ENCODE data around the gene PIK3CD.

The PIK3CD gene

DNA sequence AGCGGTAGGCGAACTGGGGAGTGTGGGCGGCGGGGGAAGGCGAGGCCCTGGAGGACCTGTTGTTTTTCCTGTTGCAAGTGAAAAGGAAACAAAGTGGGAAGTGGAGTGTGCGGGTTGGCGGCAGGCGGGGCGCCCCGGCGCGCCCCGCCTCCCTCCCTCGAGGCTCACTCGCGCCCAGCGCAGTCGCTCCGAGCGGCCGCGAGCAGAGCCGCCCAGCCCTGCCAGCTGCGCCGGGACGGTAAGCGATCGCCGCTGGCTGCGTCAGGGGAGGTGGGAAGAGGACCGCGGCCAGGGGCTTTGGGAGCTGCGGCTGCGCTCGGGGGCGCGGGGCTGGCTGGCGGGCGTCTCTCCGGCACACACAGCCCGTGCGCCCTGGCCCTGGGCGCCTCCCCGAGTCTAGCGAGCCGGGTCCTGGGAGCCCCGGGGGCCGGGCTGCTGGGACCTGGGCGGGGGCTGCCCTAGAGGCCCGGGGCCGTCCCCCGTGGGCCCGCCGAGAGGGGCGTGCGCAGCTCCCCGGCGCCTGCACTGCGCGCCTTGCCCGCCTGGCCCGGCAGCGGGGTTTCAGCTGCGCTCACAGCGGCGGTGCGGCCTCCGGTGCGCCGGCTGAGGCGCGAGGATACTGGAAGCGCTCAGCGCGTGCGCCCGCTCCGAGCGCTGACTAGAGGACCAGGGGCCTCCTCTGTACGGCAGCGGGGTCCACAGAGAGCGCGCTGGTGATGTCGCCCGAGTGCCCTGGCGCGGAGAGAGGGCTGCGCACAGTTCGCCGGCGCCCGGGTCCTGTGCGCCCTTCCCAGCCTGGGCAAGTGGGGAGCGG, at the start of gene PIK3CD:
Gene PIK3CD (plus strand): TSS at position 167 of the 814 bp plus-strand sequence. CDS start 58,725 bp downstream, outside the sequence.
- no peak for DNase-seq (ENCODE audit: low read depth in 2 of 2, low spot score in 1 of 2)

GRCh38 chr1:9601942-9602793, 49.4 kb upstream of the PIK3CD start:
- no peak for DNase-seq (ENCODE audit: low read depth in 2 of 2, low spot score in 1 of 2)

- DNase-seq (ENCODE audit: low read depth in 2 of 2, low spot score in 1 of 2): no peak
Observed at GRCh38 chr1:9602794-9603167, 48.8 kb upstream of the PIK3CD start.

- no peak for DNase-seq (ENCODE audit: low read depth in 2 of 2, low spot score in 1 of 2)
Observed at GRCh38 chr1:9603307-9603706, 48.2 kb upstream of the PIK3CD start.

DNA sequence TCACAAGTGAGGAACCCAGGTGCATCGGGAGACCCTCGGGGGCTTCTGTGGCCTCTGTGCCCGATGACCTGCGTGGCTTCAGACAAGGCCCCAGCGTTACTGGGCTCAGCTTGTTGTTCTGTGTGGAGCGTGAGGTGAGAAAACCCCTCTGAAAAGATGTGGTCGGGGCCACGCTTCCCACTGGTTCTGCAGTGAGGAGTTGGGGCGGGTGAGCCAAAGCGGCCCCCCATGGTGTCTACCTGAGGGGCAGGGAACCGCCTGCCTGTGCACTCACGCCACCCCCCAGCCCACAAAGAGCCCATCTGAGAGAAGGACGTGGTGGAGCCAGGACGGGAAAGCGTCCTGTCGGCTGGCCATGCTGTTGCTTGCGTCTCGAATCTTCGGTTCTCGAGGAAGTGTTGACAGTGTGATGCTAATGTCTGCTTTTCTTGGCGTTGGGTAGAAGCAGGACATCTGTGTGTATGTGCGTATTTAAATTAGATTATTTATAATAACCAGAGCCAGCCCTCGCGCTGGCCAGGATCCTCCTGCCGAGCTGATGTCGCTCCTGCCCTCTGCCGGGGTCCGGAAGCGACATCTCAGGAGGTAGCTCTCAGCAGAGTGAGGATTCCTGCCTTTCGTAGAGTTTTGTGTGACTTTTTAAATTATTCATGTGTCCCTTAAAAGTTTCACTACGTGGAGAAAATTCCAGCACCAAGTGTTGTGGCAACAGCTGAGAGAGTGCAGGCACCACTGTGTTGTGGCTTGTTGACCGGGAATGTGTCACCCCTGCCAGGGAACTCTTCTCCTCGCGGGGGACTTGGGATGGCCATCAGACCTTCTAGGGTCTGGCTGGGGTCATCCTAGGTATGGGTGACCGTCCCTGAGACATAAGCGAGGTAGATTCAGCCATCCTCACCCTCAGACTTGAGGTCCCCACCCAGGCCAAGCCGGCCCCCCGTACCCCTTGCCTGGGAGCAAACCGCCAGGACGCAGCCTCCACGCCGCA, 47.5 kb upstream of the PIK3CD start:
- no peak for DNase-seq (ENCODE audit: low read depth in 2 of 2, low spot score in 1 of 2)

GRCh38 chr1:9604836-9605235, 46.7 kb upstream of the PIK3CD start:
- no peak for DNase-seq (ENCODE audit: low read depth in 2 of 2, low spot score in 1 of 2)

DNA sequence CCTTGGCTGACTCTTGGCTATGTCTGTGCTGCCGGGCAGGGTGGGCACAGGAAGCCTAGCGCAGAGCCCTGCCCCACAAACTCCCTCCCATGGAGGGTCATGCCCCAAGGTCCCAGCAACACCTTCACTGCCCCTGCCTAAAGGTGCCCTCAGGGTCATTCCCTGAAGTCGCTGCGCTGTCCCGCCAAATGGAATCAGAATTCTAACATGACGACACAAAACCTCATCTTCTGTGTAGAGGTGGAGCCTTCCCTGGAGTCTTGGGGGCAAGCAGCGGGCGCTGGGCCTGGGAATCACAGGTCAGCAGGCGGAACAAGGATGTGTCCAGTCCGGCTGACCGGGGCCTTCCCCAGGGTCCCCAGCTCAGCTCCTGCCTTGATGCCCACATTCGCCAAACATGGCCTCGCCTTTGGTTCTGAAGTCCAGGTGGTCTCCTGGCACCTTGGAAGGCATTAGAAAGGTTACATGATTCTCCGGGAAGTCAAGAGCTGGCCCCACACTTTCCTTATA, 45.5 kb upstream of the PIK3CD start:
- no peak for DNase-seq (ENCODE audit: low read depth in 2 of 2, low spot score in 1 of 2)

GRCh38 chr1:9606458-9606857, 45.1 kb upstream of the PIK3CD start:
- DNase-seq (ENCODE audit: low read depth in 2 of 2, low spot score in 1 of 2): no peak

DNA sequence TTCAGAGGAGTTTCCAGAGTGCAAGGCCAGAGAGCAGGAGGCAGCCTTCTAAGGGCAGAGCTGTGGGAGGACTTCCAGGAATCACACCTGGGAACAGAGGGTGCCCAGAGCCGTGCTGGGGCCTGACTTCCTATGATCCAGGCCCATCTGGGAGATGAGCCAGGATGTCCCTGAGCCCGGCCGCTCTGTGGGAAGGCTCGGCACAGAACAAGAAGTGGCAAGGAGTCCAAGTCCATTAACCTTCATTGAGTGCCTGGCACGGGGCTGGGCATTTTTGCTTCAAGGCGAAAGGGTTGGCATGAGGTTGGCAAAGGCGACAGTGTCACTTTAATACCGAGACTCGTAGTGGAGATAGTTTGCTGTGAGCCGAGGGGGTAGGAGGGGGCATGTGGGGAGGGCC, 44.6 kb upstream of the PIK3CD start:
- DNase-seq (ENCODE audit: low read depth in 2 of 2, low spot score in 1 of 2): no peak

DNA sequence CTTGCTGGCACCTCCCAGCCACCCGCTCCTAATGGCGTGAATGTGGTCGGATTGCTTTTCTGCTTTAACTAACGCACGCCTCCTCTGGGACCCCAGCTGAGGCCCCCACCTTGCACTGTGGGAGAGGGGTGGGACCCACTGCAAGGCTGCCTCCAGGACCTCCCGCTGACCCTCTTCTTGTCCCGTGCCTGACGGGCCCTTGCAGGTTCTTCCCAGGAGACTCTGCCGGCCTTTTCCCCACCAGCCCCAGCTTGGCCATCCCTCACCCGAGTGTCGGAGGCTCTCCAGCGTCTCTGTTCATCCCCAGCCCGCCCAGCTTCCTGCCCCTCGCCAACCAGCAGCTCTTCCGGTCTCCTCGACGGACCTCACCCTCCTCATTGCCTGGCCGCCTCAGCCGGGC, 44.2 kb upstream of the PIK3CD start:
- no peak for DNase-seq (ENCODE audit: low read depth in 2 of 2, low spot score in 1 of 2)

GRCh38 chr1:9609998-9610397, 41.5 kb upstream of the PIK3CD start:
- DNase-seq (ENCODE audit: low read depth in 2 of 2, low spot score in 1 of 2): no peak

DNA sequence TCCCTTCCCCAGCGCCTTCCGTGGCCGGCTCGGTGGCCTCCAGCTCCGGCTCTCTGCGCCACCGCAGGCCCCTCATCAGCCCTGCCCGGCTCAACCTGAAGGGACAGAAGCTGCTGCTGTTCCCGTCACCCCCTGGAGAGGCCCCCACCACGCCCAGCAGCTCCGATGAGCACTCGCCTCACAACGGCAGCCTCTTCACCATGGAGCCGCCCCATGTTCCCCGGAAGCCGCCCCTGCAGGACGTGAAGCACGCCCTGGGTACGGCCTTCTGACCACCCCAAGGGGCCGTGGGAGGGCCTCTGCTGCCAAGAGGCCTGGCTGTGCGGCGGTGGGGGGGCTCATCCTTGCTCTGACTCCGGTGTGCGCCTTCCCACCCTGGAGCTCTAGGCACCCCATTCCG, 41.0 kb upstream of the PIK3CD start:
- DNase-seq (ENCODE audit: low read depth in 2 of 2, low spot score in 1 of 2): no peak

- no peak for DNase-seq (ENCODE audit: low read depth in 2 of 2, low spot score in 1 of 2)
Observed at GRCh38 chr1:9611716-9612115, 39.8 kb upstream of the PIK3CD start.

DNA sequence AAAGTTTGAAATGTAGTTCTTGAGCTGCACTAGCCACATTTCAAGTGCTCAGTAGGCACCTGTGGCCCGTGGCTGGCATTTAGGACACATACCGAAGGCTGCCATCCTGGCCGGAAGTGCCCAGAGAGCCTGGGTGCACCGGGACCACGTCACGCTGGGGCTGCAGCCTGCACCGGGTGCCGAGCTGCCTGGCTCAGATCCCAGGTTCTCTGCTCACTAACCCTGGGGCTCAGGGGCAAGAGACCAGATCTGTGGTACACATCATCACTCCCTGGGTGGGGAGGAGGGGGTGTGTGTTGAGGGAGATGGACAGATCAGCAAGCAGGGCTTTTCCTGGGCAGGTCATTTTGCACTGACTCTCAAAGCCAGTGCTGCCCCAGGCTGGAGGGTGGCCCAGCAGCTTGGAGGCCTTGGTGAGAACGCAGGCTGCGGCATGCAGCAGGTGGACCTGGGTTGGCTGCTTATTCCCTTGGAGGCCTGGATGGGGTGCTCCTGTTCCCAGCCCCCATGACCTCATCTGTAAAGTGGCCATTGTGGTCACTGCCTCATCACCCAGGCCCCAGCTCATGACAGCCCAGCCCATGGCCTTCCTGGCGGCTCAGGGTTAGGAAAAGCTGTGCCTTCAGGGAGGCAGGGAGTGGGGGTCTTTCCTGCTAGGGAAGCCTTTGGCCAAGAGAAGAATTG, 39.2 kb upstream of the PIK3CD start:
- DNase-seq (ENCODE audit: low read depth in 2 of 2, low spot score in 1 of 2): no peak

DNA sequence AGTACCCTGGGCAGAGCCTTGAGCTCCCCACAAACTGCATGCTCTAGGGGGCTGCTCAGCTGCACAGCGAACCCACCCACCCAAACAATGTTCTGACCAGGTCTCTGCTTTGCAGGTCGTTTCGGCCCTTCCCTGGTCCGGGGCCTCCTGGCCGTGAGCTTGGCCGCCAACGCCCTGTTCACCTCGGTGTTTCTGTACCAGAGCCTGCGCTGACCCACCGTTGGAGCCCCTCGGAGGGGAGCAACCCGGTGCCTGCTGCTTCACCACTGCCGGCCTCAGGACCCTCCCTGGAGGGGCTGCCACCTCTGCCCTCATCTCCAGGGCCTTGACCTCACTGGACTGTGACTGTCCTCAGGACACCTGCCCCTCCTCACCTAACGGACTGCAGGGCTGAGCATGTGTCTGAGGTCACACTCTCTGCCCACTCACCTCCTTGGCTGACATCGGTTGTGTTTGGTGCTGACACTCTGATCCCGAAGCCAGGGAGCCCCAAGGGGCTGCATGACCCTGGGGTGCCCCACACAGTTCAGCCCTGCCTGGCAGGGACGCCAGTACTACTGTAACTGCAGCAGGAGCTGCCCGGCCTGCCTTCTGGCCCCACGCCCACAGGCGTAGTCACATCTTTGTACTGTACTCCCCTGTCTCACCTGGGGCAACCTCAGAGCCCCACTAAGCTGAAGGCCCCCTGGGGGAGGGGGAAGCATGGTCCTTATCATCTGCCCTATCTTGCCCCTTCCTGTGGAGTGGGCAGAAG, 38.5 kb upstream of the PIK3CD start:
- DNase-seq (ENCODE audit: low read depth in 2 of 2, low spot score in 1 of 2): no peak

GRCh38 chr1:9613625-9614299, 37.8 kb upstream of the PIK3CD start:
- DNase-seq (ENCODE audit: low read depth in 2 of 2, low spot score in 1 of 2): no peak

DNA sequence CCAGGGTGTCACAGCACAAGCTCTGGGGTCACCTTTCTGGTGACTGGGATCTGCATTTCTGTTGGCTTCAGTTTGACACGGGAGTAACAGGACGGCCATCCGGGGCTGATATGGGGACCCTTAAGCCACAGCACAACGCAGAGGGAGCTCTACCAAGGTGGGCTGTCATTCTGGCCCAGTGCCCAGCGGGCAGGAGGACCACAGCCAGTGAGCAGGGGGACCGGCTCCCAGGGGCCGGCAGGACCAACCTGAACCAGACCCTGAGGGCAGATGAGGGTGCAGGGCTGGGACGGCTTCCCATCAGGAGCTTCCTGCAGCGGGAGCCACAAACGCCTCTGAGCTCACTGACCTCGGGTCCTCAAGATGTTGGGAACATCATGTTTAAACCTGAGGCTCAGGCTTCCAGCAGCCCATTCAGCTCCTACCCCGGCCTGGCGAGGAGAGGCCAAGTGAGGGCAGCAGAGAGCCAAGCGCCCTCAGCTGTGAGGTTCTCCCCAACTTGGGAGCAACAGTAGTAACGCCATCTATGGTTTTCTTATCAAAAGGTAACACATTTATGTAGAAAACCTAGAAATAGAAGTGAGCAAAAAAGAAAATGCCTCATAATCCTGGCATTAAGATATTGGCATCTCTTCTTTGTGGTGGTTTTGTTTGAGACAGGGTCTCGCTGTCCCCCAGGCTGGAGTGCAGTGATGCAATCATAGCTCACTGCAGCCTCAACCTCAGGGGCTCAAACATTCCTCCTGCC, 36.0 kb upstream of the PIK3CD start:
- no peak for DNase-seq (ENCODE audit: low read depth in 2 of 2, low spot score in 1 of 2)

DNA sequence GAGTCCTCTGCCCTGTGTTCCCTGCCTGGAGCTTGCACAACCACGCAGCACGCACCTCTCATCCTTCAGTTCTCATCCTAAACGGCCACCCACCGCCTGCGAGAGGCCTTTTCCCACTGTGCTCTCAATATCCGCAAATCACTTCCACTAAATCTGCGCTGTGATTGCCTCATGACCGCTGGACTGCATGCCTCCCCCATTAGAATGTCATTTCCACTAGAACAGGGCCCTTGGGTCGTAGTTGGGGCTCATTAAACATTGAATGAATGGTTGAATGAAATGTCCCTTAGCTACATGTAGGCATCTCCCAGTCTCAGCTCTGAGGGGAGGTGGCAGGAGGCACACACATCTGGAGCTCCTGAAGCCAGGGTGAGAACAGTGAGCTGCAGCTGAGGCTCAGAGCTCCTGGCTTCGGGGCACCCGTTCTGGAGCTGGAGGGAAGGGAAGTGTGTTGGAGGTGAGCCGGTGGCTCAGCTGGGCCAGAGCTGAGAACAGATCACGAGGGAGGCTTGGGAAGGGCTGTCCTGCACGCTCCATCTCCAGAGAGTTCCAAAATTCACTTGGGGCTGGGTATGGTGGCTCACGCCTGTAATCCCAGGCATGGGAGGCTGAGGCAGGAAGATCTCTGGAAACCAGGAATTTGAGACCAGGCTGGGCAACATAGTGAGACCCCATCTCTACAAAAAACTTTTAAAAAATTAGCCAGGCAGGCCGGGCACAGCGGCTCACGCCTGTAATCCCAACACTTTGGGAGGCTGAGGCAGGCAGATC, 32.4 kb upstream of the PIK3CD start:
- DNase-seq (ENCODE audit: low read depth in 2 of 2, low spot score in 1 of 2): no peak

Measured in stimulated activated CD8-positive, alpha-beta memory T cell treated with anti-CD3 and anti-CD28 coated beads, Interleukin-4, amount 100 ng/mL, for 1 hour (primary cell).